HG03558 (cell line): ENCODE data around the gene MCUR1.
"Not testable (repeated sequence)": the region's sequence is repeated elsewhere in the genome, so short reads cannot be mapped to it uniquely, and the experiment has no call there.

Experiments used
- ATAC-seq: cut with Tn5 transposase; IDR thresholded peaks from one replicate; pipeline ENCODE4 v1.9.1; 2021; ENCODE audit warnings: moderate number of reproducible peaks; ENCODE audit not compliant: unreplicated experiment; ENCODE audit errors: extremely low read depth

MCUR1 gene

DNA sequence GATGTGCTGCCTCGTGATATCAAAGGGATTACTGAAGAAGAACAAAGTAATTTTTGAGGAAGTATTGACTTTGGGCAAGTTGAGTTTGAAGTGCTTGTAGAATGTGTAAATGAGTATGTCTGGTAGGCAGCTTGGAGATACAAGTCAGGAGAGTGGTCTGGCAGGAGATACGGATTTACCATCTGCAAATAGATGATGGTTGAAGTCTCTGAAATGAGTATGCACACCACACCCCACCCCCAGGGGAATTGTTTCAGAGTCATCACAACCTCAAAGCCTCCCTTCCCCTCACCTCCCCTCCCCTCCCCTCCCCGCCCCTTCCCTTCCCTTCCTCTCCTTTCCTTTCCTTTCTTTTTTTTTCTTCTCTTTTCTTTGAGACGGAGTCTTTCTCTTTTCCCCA is 16.4 kb upstream of the MCUR1 start:
- no peak for ATAC-seq

DNA sequence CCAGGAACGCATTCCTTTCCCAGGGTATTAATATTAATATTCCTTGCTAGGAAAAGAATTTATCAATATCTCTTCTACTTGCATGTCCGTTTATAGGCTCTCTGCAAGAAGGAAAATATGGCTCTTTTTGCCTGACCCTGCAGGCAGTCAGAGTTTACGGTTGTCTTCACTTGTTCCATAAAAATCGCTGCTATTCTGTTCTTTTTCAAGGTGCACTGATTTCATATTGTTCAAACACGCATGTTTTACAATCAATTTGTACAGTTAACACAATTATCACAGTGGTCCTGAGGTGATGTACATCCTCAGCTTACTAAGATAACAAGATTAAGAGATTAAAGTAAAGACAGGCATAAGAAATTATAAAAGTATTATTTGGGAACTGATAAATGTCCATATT is 15.1 kb upstream of the MCUR1 start:
- ATAC-seq: not testable (repeated sequence)

DNA sequence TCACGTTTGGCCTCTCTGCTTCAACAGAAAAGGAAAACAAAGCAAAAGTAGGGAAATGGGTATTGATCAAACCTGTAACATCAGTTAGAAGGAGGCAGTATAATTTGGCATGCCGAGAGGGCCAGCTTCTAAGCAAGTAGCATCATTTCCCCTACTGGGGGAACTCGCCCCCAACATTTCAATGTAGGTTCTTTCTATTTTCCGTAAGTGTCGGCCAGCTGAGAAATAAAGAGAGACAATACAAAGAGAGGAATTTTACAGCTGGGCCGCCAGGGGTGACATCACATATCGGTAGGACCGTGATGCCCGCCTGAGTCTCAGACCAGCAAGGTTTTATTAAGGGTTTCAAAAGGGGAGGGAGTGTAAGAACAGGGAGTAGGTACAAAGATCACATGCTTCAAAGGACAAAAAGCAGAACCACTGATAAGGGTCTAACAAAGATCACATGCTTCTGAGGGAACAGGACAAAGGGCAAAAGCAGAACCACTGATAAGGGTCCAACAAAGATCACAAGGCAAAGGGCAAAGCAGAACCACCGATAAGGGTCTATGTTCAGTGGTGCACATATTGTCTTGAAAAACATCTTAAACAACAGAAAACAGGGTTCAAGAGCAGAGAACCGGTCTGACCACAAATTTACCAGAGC is 14.4 kb upstream of the MCUR1 start:
- ATAC-seq: not testable (repeated sequence)

DNA sequence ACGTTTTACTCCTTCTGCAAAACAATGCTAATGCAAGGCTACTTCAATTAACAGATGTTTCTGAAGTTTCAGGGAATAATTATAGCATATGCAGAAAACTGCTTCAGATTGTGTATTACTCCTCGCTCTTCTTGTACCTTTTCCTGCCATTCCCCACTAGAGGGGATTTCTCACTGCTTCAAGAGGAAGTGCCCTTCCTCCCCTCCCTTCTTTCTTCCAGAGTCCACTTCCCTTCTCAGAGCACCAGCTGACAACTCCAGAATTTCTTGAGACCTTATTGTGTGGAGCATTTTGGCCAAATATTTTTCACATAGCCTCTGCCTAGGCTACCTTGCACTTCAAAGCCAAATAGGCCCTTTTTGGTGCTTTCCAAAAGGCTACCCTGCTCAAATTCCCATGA is 12.7 kb upstream of the MCUR1 start:
- no peak for ATAC-seq

DNA sequence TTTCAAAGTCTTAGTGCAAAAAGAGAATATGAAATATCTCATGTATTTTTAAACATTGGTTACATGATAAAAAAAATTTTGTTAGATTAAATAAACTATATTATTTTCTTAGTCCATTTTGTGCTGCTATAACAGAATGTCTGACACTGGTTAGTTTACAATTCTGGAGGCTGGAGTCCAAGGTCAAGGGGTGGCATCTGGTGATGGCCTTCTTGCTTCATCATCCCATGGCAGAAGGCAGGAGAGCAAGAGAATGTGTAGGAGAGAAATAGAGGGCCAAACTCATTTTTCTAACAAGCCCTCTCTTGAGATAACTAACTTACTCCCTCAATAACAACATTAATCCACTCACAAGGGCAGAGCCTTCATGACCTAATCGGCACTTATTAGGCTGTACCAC is 11.5 kb upstream of the MCUR1 start:
- ATAC-seq: no peak

DNA sequence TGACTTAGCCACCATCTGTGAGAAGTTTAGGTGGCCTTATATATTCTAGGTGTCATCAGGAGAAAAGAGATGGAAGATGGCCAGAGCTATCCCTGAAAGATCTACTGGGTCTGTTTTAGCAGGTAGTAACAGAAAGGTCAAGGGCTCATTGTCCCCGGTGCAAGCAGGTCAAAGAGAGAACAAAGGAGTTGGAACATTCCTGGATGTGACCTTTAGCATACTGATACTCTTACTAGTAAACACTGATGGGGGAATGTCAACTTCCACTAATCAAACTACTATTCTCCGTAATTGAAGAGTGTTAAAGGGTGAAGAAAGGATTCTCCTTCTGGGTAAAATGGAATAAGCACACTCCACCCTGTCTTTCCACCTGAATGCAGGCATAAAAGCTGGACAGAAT is 4.0 kb upstream of the MCUR1 start:
- ATAC-seq: no peak

DNA sequence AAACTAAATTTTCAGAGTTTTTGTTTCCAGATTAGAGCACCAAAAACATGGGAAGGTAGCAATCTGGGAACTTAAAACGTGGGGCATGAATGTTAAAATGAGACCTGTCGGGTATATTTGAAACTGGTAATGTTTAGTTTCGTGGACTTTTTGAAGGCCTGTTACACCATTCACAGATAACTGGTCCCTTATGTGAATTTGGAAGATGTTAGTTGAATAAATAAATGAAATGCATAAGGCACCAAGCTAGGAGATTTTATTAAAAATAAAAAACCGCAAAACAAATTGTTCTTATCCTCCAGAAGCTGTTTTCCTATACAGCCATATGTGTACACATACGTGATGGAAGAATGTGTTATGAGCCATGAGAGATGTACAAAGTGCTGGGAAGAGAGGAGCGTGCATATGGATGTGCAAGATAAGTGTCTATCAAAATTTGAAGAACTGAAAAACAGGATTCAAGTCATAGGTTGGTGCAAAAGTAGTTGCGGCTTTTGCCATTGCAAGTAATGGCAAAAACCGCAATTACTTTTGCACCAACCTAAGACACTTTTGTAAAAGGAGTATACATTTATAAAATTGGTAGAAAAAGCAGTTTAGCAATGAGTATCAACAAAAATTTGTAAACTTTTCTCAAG is 700 bp upstream of the MCUR1 start:
- ATAC-seq: no peak

DNA sequence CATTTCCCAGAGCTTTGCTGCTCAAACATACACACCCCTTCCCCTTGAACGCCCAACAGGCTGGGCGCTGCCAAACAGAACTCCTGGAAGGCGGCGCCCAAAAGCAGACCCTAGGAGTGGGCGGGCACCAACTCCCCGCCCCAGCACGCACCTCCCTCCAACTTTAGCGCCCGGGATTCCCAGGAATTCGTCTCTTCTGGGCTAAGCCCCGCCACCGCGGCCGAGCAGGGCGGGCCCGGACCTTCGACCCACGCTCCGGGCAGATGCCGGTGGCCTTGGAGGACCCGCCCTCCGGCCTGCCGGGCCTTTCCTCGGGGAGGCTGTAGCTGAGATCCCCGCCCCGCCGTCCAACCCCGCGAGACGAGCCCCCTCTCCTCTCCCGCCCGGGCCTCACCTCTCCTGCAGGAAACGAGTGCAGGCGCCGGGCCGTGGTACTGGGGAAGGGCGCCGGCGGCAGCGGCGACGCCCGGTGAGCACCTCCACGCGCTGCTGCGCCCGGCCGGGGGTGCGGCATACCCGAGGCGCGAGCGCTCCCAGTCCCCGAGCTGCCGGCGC is 659 bp downstream of the MCUR1 start:
- ATAC-seq: peak; percentile 3

DNA sequence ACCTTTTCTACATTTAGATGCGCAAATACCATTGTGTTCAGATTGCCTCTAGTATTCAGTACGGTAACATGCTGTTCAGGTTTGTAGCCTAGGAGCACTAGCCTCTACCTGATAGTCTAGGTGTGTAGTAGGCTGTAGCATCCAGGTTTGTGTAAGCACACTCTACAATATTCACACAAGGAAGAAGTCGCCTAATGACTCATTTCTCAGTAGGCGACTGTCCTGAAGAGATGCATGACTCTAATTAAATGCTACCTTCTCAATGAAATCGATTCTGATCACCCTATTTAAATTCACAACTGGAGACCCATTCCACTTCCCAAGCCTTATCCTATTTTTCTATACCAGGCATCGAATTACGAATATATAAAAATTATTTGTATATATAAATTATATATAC is 1.3 kb downstream of the MCUR1 start:
- ATAC-seq: no peak

DNA sequence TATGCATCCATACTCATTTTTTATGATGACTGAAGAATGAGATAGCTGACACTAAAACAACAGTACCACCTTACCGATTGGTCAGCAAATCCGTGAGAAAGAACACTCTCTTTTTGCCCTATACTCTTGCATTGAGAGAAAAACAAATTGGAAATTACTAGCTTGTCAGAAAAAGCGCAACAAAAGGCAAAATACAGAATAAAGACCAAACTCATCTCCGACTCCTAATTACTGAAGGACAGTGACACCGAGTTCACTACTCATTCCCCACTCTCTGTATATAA is 2.1 kb downstream of the MCUR1 start:
- ATAC-seq: no peak

DNA sequence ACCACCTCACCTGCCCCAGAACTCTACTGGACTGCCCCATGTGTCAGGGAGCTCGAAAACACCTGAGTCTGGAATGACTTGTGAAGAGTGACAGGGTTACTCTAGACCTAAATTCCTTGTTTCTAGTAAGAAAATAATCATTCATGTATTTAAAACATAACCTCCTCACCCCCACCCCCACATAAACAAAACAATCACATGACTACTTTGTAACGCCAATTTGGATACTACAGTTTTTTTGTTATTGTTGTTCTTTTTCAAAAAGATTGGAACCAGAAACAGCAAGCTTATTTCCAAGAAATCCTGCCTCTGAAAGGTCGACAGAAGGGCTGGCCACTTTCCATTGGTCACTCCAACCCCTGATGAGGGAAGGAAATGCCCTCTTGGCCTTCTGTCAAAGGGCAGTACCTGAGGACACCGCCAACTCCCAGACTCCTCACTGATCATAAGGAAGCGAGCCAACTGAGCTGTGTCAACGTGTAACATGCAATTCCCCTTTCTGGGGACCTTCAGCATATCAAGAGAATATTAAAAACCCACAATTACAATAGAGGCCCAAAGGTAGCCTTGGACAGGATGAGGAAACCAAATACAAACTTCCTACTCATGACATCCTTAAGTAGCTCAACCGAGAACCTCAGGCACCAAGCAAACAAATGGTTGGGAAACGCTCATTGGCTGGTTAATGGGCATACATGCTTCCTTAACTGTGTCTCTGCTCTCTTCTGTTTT is 2.6 kb downstream of the MCUR1 start:
- no peak for ATAC-seq

DNA sequence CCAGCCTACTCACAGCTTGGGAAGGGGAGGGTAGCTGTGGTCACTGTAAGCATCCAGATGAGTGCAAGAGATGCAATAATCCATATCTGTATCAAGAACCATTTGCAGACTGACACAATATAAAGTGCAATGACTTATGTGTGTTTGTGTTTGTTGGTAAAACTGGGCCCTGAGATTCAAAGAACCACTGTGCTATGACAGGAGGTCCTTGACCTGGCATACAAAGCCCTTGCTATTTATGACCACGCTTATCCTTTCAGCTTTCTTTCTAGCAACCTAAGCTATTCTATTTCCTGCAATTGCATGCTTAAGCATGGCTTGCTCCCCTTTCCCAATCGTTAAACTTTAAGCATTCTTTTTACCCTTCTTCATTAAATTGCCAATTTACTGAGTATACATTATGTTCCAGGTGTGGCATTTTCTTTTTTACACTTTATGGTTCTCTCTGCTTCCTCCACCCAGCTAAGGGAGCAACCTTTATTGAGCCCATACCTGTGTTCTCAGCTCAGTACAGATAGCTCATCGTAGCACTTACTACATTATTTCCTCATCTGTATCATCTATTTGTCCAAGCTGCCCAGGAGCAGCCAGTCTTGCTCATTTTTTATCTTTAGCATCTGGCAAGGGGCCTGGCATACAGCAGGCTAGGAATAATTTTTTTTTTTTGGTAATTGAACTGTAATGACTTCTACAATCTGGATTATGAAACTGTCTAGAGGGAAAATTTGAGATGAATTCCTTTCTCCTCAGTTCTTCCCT is 3.5 kb downstream of the MCUR1 start:
- no peak for ATAC-seq

DNA sequence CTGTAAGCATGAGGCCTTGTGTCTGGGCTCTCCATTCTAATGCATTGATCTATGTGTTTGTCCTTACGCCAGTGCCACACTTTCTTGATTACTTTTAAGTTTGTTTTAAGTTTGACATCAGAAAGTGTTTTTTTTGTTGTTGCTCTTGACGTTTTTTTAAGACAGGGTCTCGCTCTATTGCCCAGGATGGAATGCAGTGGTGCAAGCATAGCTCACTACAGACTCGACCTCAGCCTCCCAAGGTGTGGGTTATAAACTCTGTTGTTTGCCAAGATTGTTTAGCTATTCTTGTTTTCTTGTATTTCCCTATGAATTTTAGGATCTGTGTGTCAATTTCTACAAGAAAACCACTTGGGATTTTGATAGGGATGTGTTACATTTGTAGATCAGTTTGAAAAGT is 5.6 kb downstream of the MCUR1 start:
- ATAC-seq: no peak

DNA sequence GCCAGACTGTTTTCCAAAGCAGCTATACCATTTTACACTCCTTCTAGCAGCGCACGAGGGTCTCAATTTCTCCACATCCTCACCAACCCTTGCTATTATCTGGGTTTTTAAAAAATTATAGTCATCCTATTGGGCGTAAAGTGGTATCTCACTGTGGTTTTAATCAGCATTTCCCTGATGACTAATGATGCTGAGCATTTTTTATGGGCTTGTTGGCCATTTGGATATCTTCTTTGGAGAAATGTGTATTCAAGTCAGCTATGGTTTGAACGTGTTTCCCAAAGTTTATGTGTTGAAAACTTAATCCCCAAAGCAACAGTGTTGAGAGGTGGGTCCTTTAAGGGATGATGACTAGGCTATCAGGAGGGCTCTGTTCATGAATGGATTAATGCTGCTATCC is 6.7 kb downstream of the MCUR1 start:
- ATAC-seq: no peak

DNA sequence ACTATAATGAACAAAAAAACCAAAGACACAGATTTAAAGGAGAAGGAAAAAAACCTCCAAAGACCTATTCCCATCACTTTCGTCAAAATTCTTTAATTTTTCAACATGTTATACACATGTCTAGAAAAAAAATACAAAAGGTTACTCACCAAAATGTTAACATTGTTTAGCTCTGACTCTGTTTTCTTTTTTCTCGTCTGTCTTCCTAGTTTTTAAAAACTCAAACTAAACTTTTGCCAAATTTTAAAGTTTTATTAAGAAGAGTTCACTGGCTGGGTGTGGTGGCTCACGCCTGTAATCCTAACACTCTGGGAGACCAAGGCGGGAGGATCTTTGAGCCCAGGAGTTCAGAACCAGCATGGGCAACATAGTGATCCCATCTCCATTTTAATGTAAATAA is 10.8 kb downstream of the MCUR1 start:
- ATAC-seq: no peak

DNA sequence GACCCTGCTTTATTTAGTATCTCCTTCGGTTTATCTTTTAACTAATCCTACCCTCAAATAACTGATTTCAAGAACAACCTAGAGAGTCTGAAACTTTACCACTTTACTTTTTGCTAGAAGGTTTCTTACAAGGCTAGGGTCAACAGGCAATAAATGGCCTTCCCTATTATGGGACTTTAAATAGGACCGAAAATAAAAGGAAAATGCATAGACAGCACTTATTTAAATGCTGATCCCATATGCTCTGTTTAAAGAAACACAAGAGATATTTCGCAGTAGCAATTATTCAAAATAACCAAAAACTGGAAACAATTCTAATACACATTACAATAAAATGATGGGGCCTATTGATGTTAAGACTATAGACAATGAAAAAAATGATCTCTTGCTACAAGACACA is 13.7 kb downstream of the MCUR1 start:
- no peak for ATAC-seq

DNA sequence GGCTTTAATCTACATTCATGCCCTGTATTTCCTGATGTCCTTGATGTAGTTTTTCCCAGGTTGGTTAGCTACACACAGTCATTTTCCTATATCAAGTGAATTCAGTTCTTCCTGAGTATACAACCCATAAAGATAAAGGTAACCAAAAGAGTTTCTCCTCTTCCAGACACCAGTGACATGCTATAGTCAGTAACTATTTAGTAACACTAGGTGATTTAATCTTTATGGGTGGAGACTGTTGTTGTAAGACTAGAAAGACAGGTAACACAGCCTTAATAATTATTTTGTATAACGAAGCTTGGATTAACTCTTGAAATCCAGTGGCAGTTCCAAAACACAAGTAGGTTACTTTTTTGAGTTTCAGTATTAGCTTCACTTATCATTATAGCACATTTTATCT is 17.6 kb downstream of the MCUR1 start:
- ATAC-seq: no peak

DNA sequence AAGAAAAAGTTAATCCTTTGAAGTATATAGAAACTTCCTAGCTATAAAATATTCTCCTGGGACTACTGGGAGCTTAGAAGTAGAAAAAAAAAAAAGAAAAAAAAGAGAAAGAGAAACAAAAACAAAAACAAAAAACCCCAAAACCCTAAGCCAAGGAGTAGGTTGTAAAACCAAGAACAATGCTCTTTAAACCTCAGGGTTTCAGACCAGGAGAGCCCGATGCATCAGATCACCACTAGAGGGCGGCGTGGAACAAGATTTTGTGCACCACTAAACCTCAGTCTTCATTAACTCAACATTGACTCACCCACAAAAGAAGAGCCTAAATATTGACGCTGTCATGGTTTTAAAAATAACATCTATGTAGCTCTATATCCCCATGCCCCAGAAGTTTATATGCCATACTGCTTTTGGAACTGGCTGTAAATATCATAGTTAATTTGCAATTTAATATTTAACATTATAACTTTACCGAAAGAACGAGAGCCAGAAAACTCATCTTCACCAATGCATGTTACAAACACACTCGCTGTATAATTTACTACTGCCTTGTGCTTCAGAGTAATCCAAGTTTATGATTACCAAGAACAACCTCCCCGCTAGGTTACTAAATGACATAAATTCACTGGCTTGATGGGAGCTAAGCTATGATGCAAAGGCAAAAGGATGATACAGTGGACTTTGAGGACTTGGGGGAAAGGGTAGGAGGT is 19.2 kb downstream of the MCUR1 start:
- peak; percentile 67 for ATAC-seq

DNA sequence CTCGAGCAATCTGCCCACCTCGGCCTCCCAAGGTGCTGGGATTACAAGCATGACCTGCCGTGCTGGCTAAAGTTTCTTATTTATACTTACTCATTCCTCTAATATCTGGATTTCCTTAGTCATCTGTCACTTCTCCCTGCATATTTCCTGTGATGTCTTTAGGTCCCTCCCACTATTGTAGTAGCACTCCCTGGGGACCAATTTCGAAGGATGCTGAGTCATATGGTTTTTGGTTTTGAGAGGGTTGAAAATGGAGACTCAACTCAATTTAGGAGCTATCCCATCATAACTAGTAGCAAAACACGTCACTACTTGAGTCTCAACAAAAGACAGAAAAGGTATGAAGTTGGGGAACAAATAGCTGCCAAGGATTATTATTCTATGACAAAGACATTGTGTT is 20.2 kb downstream of the MCUR1 start:
- ATAC-seq: no peak

DNA sequence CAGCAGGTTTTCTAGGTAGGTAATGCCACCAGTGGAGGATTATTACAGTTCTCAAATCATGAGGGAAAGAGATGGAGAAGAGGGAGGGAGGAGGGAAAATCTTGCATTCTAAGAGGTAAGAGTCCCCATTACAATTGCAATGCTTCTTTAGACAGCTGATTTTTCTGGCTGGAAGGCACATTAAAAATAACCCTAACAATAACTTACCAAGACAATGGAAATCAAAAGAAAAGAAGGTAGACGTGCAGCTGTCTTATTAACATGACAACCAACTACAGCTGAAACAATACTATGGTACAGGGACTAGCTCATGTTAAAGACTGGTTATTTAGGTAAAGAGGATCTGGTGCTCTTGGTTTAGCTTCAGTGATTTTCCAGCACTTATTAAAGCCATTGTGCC is 24.6 kb downstream of the MCUR1 start:
- ATAC-seq: no peak
